RWPE1 (cell line): Measurements from ENCODE around the gene USP1.

ENCODE experiments used
- CTCF ChIA-PET: fragments of 350-600 bp; sonication (Branson Sonifier 250); formaldehyde crosslinking; extraction: SDS; loops from one replicate; lab custom pipeline; 2021; lab: Yijun Ruan, JAX
- POLR2A ChIA-PET: fragments of 400-600 bp; formaldehyde crosslinking; extraction: SDS; loops from one replicate; lab custom pipeline; 2020; ENCODE audit warnings: antibody characterized with exemption; ENCODE audit not compliant: low non-redundant PET; lab: Yijun Ruan, JAX
- DNase-seq: peaks from one replicate; pipeline ENCODE4 v3.0.0; 2012; ENCODE audit warnings: low spot score
- H3K27ac ChIP-seq: fragments of 450-650 bp; 2 replicates; pipeline ENCODE4 v1.5.1; 2017
- CTCF ChIP-seq: fragments of 450-650 bp; conservative IDR thresholded peaks from 2 replicates; pipeline ENCODE4 v1.5.1; 2017; ENCODE audit warnings: low read depth, mild to moderate bottlenecking

Gene USP1

DNA sequence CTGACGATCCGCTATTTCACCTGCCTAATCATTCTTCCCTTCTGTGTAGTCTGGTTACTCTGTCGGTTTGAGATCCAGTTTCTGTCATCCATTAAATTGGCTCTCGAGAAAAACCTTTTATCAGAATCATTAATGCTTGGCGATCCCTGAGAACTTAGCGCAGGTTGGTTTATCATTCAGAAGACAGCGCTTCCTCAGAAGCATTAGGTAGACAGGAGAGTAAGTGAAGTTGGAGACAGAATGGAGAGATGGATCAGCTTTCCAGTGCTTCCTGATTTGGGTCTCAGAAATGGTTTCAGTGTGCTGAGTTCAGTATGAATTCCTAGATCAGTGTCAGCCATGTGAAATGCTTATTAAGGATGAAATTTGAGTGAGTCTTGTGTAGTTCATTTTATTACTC is 1.3 kb downstream of the USP1 start:
- ChIA-PET POLR2A (no interaction called here), CTCF (interaction anchor here (0.7 kb wide), 2 partner anchors 49 to 274 kb away, joined by 3 to 4 read pairs; no protein-coding TSS in a partner anchor)
- TF ChIP-seq CTCF = no peak
- H3K27ac ChIP-seq = no peak overlapping the region
- no peak for DNase-seq

DNA sequence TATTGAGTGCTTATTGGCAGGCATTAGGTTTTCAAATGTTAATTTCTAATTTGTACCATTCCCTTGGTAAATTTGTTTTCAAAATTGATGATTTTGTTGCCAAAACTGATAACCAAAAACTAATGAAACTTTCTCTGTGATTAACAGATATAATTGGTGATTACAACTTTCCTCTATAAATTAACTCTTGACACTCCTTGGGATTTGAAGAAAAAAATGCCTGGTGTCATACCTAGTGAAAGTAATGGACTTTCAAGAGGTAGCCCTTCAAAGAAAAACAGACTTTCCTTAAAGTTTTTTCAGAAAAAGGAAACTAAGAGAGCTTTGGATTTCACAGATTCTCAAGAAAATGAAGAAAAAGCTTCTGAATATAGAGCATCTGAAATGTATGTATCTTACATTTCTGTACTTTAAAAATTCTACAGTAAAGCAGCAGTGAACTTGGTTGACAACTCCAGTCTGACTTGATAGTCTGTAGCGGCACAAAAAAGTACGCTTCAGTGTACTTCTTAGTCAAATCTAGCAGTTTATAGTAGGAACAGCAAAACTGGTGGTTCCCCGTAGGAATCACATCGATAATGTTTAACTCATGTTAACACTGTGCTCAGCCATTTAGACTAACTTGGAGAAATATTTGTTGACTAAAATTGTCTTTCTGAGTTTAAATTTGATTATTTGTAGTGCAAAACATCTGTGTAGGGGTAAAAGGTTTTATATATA is 3.0 kb downstream of the USP1 start:
- no peak overlapping the region for H3K27ac ChIP-seq
- no peak for DNase-seq
- no peak for TF ChIP-seq CTCF
- POLR2A ChIA-PET = no interaction called here
- CTCF ChIA-PET = interaction anchor here (0.7 kb wide), 1 partner anchor 210 kb away, joined by 5 read pairs; no protein-coding TSS in a partner anchor

- ChIA-PET POLR2A (no interaction called here), CTCF (no interaction called here)
- no peak overlapping the region for H3K27ac ChIP-seq
- no peak for DNase-seq
- TF ChIP-seq CTCF = no peak
Observed at GRCh38 chr1:62444701-62445100, 7.9 kb downstream of the USP1 start.

DNA sequence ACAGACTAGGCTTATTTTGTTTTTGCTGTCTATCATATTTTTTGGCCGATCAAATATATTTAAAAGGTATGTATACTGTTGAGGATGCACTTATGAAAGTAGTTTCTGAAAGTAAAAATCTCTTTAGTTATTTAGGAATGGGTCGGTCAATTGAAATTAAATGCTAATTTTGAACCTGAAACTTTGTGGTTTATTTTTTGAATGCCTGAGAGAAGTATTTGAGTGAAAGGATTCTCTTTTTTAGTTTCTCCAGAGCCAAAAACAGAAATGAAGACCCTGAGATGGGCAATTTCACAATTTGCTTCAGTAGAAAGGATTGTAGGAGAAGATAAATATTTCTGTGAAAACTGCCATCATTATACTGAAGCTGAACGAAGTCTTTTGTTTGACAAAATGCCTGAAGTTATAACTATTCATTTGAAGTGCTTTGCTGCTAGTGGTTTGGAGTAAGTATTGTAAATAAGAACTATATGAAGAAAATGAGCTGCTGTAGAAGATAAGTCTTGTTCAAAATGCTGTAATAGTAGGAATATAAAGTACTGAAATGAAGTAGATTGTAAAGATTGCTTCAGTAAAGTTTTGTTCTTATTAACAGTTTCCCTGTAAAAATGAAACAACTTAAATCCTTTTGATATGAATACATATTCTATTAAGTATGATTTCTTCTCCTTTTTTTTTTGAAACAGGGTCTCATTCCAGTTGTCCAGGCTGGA is 11.5 kb downstream of the USP1 start:
- DNase-seq = no peak
- no peak overlapping the region for H3K27ac ChIP-seq
- ChIA-PET CTCF (interaction anchor here (0.7 kb wide), 1 partner anchor 273 kb away, joined by 4 read pairs; no protein-coding TSS in a partner anchor), POLR2A (no interaction called here)
- no peak for TF ChIP-seq CTCF

GRCh38 chr1:62450301-62450700 is 13.5 kb downstream of the USP1 start:
- CTCF ChIA-PET = interaction anchor here (0.6 kb wide), 1 partner anchor 22 kb away, joined by 3 read pairs; no protein-coding TSS in a partner anchor

GRCh38 chr1:62452951-62453350 is 16.1 kb downstream of the USP1 start:
- ChIA-PET POLR2A (no interaction called here), CTCF (interaction anchor here (0.6 to 0.7 kb wide), 2 partner anchors 20 to 206 kb away, joined by 3 read pairs; no protein-coding TSS in a partner anchor)
- TF ChIP-seq CTCF = no peak
- no peak overlapping the region for H3K27ac ChIP-seq
- DNase-seq = no peak

More at GRCh38 chr1:62450301-62450700, 13.5 kb downstream of the USP1 start:
- no peak for DNase-seq
- H3K27ac ChIP-seq = no peak overlapping the region
- no peak for TF ChIP-seq CTCF
- POLR2A ChIA-PET = no interaction called here
